ENCODE measurements around the gene MT1X.
"Not testable (repeated sequence)": the region's sequence is repeated elsewhere in the genome, so short reads cannot be mapped to it uniquely, and the experiment has no call there.

MT1X gene

DNA sequence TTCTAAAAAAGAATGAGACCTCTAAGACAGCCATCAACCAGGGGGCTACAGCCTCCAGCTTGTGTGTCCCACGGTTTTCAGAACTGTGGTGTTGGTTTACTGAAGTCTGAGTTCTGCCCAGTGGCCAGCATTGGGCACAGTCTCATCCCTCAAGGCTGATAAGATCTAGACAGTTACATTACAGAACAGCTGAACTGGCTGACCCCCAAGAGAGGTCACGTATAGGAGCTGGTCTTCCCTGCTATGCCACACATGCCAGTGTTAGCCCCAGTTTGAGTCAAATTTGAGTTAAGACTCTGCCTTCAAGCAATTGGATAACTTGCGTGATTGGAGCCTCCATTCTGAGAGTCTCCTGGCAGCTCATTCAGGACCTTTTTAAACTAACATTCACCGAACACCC lies 32.9 kb downstream of the MT1X start:
- no peak for DNase-seq

DNA sequence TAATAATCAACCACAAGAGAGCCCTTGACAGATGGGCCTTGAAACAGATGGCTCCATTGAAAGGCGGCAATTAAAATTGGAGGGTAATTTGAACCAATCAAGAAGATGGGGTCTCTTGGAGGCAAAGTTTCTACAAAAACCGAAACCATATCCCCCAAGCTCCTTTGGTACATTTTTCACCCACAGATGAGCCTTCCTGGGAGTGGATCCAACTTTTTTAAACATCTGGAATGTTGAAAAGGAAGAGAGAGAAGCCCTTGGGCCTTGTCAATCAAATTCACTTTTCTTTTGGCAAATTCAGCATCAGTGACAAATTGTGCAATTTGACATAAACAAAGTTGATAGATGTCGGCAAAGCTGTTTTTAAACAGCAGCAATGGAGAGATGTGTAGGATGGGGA lies 34.5 kb downstream of the MT1X start:
- no peak for DNase-seq

GRCh38 chr16:56717532-56717931 lies 35.3 kb downstream of the MT1X start:
- DNase-seq, result not testable (repeated sequence)

DNA sequence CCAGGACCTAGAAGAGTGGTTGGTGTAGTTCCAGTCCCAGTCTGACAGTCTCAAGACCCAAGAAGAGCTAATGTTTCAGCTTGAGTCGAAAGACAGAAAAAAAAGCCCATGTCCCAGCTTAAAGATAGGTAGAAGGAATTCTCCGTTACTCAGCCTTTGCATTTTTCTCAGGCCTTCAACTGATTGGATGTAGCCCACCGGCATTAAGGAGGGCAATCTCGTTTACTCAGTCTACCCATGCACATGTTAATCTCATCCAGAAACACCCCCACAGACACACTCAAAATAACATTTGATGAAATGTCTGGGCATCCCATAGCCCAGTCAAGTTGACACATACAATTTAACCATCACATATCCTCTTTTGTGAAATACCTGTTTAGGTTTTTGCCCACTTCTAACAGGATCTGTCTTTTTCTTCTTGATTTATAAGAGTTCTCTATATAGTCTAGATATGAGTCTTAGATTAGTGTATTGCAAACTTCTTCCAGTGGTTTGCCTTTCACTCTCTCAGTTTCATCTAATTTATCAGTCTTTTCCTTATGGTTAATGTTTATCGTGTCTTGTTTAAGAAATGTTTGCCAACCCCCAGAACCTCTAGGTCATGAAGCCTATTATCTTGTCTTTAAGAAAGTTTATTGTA lies 40.1 kb downstream of the MT1X start:
- no peak for DNase-seq

DNA sequence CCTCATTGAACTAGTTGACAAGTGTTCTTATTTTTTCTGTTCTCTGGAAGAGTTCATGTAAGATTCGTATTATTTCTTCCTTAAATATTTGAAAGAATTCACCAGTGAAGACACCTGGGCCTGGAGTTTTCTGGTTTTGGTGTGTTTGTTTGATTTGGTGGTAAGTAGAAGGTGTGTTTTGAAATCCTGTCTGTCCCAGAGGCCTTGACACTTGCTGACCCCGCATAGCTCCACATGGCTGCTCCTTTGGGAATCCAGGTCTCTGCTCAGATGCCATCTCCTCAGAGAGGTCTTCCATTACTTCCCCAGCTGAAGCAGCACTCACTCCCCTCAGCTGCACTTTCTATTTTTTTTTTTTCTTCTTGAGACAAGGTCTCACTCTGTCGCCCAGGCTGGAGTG lies 41.9 kb downstream of the MT1X start:
- no peak for DNase-seq

GRCh38 chr16:56726283-56726682 lies 44.0 kb downstream of the MT1X start:
- no peak for DNase-seq

GRCh38 chr16:56726926-56727325 lies 44.7 kb downstream of the MT1X start:
- no peak for DNase-seq

DNA sequence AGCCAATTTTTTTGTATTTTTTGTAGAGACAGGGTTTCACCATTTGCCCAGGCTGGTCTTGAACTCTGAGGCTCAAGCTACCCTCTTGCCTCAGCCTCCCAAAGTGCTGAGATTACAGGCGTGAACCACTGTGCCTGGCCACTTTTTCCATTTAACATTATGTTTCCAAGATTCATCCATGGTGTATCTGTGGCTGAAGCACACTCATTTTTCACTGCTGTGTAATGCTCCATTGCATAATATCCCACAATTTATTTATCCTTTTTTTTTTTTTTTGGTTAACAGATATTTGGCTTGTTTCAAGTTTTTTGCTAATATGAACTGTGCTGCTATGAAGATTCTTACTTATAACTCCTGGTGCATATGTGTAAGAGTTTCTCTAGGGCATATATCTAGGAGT lies 45.8 kb downstream of the MT1X start:
- DNase-seq, result no peak

DNA sequence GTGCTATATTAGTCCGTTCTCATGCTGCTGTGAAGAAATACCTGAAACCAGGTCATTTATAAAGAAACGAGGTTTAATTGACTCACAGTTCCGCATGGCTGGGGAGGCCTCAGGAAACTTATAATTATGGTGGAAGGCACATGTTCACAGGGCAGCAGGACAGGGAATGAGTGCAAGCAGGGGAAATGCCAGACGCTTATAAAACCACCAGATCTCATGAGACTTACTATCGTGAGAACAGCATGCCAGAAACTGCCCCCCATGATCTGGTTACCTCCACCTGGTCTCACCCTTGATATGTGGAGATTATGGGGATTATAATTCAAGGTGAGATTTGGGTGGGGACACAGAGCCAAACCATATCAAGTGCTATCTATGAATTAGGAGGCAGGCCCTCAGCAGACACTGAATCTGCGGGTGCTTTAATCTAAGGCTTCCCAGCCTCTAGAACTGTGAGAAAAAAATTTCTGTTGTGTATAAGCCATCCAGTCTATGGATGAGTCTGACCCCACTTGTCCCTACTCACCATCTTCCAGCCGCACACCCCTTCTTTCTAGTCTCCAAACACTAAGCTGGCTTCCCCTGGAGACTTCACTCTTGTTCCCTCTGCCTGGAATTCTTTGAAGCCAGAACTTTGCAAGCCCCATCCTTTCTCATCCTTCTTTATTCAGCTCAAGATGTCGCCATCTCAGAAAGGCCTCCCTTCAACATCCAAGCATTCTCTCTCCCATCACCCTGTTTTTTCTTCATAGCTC lies 46.9 kb downstream of the MT1X start:
- DNase-seq, result no peak

DNA sequence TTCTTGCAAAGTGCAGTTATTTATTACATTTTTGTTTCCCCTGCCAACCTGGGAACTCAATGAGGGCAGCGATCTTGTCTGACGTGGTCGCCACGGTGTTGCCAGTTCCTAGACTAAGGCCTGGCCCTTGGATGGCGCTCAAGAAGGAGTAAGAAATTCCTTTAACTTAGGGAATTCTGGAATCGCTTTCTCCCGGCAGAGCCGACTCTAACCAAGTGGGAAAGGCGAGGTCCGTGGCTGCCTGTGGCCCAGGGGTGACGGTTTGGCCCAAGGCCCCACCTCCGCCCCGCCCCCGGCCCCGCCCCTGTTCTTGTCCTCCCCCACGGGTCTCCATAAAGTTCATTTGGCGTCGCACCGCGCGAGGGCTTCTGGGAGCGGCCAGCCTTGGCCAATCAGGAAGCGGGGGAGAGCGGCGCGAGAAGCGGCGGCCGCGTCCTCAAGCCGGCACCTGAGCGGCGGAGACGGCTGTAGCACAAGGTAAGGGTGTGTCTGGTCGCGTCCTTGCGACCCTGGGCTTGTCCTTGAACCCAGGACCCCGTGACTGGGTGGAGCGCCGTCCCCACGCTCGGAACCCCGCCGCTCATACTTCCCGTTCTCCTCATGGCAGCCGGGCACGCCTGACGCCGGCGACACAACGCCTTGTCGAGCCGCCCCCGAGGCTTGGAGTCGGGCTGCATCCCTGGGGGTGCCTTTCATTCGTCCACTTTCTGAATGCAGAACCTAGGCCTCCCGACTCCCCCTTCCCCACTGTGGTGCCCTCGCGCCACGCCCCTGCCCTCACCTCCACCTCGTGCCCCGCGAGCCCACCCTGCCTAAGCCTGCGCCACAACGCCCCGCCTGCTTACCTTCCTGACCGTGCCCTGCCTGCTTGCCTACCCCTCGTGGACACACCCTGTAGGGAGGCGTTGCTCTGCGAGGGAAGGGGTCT lies 47.7 kb downstream of the MT1X start, which contains the start of gene NUP93:
NUP93 (plus strand) TSS at position 395 of the 928 bp plus-strand sequence. CDS start 18,119 bp downstream, outside the sequence.
- peak; percentile 34 to 88 for DNase-seq

DNA sequence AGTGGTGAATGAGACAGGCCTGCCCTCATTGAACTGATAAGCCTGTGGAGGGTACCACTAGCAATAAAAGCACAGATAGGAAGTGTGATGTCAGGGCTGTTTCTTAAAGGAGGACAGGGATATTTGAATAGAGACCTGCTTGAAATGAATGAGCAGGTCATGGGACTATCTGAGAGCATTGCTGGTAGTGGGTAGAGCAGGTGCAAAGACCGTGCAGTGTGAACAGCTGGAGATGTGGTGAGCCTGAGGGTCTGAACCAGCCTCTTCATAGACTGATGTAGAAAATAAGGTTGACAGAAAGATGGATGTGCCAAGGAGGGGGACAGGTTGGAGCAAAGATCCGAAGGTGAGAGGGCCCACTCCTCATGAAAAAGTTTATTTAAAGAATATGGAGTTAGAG lies 50.1 kb downstream of the MT1X start:
- no peak for DNase-seq

DNA sequence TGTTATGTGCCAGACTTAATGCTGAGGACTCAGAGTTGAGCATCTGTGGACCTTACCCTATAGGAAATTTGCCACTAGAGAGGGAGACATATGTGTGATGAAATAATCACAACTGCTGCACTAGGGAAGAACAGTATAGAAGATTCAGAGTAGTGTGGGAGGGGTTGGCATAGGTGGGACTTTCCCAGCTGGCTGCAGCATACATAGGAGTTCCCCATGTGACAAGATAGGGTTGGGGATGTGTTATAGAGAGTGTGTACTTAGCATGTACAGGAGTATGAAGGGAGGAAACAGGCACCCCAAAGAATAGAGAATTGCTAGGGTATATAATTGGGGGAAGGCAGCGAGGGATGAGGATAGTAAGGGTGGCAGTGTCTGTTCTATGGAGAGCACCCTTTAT lies 50.6 kb downstream of the MT1X start:
- DNase-seq, result no peak
